Breast epithelium (tissue), 3 donors: ENCODE data around the gene ADAMTS3.

ENCODE experiments used
- POLR2A ChIP-seq: fragments of 450-650 bp; IDR thresholded peaks from one replicate; pipeline ENCODE4 v1.6.1; 2016; ENCODE audit warnings: antibody characterized with exemption, mild to moderate bottlenecking, moderate library complexity
- POLR2AphosphoS5 ChIP-seq, 3 donors: sonication (generic); formaldehyde crosslinking; IDR thresholded peaks; one replicate each; pipeline ENCODE4 v1.6.1; 2017; ENCODE audit warnings: antibody characterized with exemption in 3 of 3
- TF ChIP-seq, protein P1 (sequence below), 3 donors: fragments of 450-650 bp; IDR thresholded peaks; one replicate each; pipeline ENCODE4 v1.5.1; 2016 to 2017; ENCODE audit warnings: antibody characterized with exemption in 3 of 3, mild to moderate bottlenecking in 3 of 3, moderate library complexity in 3 of 3

DNA sequence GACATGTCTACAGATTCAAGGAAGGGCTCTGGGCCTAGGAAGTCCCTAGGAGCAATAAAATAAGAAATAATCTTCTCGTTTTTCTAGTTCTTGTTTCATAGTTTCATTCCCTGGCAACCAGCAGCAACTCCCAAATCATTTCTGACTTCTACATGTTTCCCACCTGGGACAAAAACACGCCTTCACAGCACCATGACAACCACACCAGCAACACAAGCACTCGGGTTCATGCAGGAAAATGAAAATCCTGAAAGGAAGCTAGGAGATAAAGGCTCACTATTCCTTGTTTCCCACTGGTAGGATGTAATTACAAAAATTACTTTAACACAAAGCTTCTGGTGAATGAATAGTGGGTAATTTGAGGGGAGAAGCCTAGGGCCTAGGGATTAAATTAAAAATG is 158.9 kb downstream of the ADAMTS3 start:
- TF ChIP-seq POLR2A (no peak), POLR2AphosphoS5 (IDR thresholded peaks at IDR 0.05) (no peak)
- TF ChIP-seq, protein P1, sequence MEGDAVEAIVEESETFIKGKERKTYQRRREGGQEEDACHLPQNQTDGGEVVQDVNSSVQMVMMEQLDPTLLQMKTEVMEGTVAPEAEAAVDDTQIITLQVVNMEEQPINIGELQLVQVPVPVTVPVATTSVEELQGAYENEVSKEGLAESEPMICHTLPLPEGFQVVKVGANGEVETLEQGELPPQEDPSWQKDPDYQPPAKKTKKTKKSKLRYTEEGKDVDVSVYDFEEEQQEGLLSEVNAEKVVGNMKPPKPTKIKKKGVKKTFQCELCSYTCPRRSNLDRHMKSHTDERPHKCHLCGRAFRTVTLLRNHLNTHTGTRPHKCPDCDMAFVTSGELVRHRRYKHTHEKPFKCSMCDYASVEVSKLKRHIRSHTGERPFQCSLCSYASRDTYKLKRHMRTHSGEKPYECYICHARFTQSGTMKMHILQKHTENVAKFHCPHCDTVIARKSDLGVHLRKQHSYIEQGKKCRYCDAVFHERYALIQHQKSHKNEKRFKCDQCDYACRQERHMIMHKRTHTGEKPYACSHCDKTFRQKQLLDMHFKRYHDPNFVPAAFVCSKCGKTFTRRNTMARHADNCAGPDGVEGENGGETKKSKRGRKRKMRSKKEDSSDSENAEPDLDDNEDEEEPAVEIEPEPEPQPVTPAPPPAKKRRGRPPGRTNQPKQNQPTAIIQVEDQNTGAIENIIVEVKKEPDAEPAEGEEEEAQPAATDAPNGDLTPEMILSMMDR (IDR thresholded peaks at IDR 0.05) = no peak
